22Rv1 (cell line): ENCODE measurements around the gene KCNA4.

Experiments used
- ZFX ChIP-seq: fragments of 450-650 bp; IDR thresholded peaks from 2 replicates; pipeline ENCODE4 v1.6.1; 2017; ENCODE audit warnings: antibody characterized with exemption, borderline replicate concordance
- TF ChIP-seq, protein P1 (sequence below): fragments of 450-650 bp; IDR thresholded peaks from 2 replicates; pipeline ENCODE4 v1.5.1; 2017; ENCODE audit warnings: mild to moderate bottlenecking

- TF ChIP-seq, protein P1, sequence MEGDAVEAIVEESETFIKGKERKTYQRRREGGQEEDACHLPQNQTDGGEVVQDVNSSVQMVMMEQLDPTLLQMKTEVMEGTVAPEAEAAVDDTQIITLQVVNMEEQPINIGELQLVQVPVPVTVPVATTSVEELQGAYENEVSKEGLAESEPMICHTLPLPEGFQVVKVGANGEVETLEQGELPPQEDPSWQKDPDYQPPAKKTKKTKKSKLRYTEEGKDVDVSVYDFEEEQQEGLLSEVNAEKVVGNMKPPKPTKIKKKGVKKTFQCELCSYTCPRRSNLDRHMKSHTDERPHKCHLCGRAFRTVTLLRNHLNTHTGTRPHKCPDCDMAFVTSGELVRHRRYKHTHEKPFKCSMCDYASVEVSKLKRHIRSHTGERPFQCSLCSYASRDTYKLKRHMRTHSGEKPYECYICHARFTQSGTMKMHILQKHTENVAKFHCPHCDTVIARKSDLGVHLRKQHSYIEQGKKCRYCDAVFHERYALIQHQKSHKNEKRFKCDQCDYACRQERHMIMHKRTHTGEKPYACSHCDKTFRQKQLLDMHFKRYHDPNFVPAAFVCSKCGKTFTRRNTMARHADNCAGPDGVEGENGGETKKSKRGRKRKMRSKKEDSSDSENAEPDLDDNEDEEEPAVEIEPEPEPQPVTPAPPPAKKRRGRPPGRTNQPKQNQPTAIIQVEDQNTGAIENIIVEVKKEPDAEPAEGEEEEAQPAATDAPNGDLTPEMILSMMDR = no peak
- TF ChIP-seq ZFX = no peak
These were observed 6.2 kb upstream of the KCNA4 start for GRCh38 chr11:30023074-30023473.
